ENCODE measurements around the gene TMEM59L. TPM values are rescaled to one million over a fixed set of nuclear protein-coding genes. Genes with fewer than 3 reads are reported as not detected.
A peak's percentile ranks its signal among the peaks of the same experiment; 100 is the strongest.

TMEM59L gene
- total RNA-seq, 1 donor from 2014 or later = 5.6 TPM

- FAIRE-seq = no peak
These were observed 26.4 kb upstream of the TMEM59L start for GRCh38 chr19:18586306-18586705.

GRCh38 chr19:18587561-18587960 lies 25.1 kb upstream of the TMEM59L start:
- Histone ChIP-seq H2AFZ (ENCODE audit: low read depth, low read length) (peak overlapping the region; percentile 73), H4K20me1 (ENCODE audit: insufficient read depth, low read length) (peaks cover 20% of the 10 kb centered on the region), H3K9me3 (ENCODE audit: insufficient read depth, low read depth, low read length) (no peaks in the 10 kb centered on the region), H3K4me2 (ENCODE audit: low read length) (peak overlapping the region; percentile 93), H3K4me3 (ENCODE audit: insufficient read depth, low read depth, low read length) (no peak overlapping the region), H3K79me2 (ENCODE audit: insufficient read depth, low read length) (no peaks in the 10 kb centered on the region), H3K4me1 (ENCODE audit: insufficient read depth, low read length) (peaks cover 10% of the 10 kb centered on the region), H3K9ac (ENCODE audit: low read length) (no peak overlapping the region), H3K27ac (ENCODE audit: low read depth, low read length) (no peak overlapping the region), H3K36me3 (ENCODE audit: insufficient read depth, low read length) (no peaks in the 10 kb centered on the region), H3K27me3 (ENCODE audit: insufficient read depth, low read length) (no peaks in the 10 kb centered on the region)
- peaks cover 5% of the 10 kb centered on the region for H3K27me3 Mint-ChIP-seq (ENCODE audit: low read depth, unreplicated experiment)
- H3K27ac Mint-ChIP-seq (ENCODE audit: unreplicated experiment) = no peak overlapping the region
- peak overlapping the region; percentile 86 for H3K4me3 Mint-ChIP-seq (ENCODE audit: unreplicated experiment)
- TF ChIP-seq EZH2 (IDR thresholded peaks at IDR 0.05; ENCODE audit: insufficient read depth, low read length) = no peak
- TF ChIP-seq CTCF (IDR thresholded peaks at IDR 0.05; ENCODE audit: insufficient read depth, low read depth, low read length) = no peak
- FAIRE-seq (no peak), DNase-seq (ENCODE audit: low read depth) (no peak)
- peaks cover 6% of the 10 kb centered on the region for H3K4me1 Mint-ChIP-seq (ENCODE audit: low read depth, unreplicated experiment)
- H3K9me3 Mint-ChIP-seq (ENCODE audit: unreplicated experiment) = no peaks in the 10 kb centered on the region
- H3K36me3 Mint-ChIP-seq (ENCODE audit: low read depth, unreplicated experiment) = no peaks in the 10 kb centered on the region

More at GRCh38 chr19:18586306-18586705, 26.4 kb upstream of the TMEM59L start:
- no peak for DNase-seq (ENCODE audit: low read depth)
- no peaks in the 10 kb centered on the region for H3K9me3 Mint-ChIP-seq (ENCODE audit: unreplicated experiment)
- Histone ChIP-seq H3K79me2 (ENCODE audit: insufficient read depth, low read length) (no peaks in the 10 kb centered on the region), H3K4me1 (ENCODE audit: insufficient read depth, low read length) (peaks cover 10% of the 10 kb centered on the region), H4K20me1 (ENCODE audit: insufficient read depth, low read length) (peaks cover 12% of the 10 kb centered on the region), H3K27me3 (ENCODE audit: insufficient read depth, low read length) (no peaks in the 10 kb centered on the region), H3K9ac (ENCODE audit: low read length) (no peak overlapping the region), H3K4me2 (ENCODE audit: low read length) (no peak overlapping the region), H2AFZ (ENCODE audit: low read depth, low read length) (no peak overlapping the region), H3K36me3 (ENCODE audit: insufficient read depth, low read length) (no peaks in the 10 kb centered on the region), H3K9me3 (ENCODE audit: insufficient read depth, low read depth, low read length) (no peaks in the 10 kb centered on the region), H3K27ac (ENCODE audit: low read depth, low read length) (no peak overlapping the region), H3K4me3 (ENCODE audit: insufficient read depth, low read depth, low read length) (no peak overlapping the region)
- no peaks in the 10 kb centered on the region for H3K36me3 Mint-ChIP-seq (ENCODE audit: low read depth, unreplicated experiment)
- H3K27me3 Mint-ChIP-seq (ENCODE audit: low read depth, unreplicated experiment) = peaks cover 5% of the 10 kb centered on the region
- H3K4me3 Mint-ChIP-seq (ENCODE audit: unreplicated experiment) = no peak overlapping the region
- peaks cover 6% of the 10 kb centered on the region for H3K4me1 Mint-ChIP-seq (ENCODE audit: low read depth, unreplicated experiment)
- no peak overlapping the region for H3K27ac Mint-ChIP-seq (ENCODE audit: unreplicated experiment)
- TF ChIP-seq CTCF (IDR thresholded peaks at IDR 0.05; ENCODE audit: insufficient read depth, low read depth, low read length) = no peak
- no peak for TF ChIP-seq EZH2 (IDR thresholded peaks at IDR 0.05; ENCODE audit: insufficient read depth, low read length)

- H3K79me2 ChIP-seq (ENCODE audit: insufficient read depth, low read length) = no peaks in the 10 kb centered on the region
- peak overlapping the region; percentile 80 for H3K27ac Mint-ChIP-seq (ENCODE audit: unreplicated experiment)
- peaks cover 6% of the 10 kb centered on the region for H3K4me1 Mint-ChIP-seq (ENCODE audit: low read depth, unreplicated experiment)
- no peak for TF ChIP-seq CTCF (IDR thresholded peaks at IDR 0.05; ENCODE audit: insufficient read depth, low read depth, low read length)
- no peak for TF ChIP-seq EZH2 (IDR thresholded peaks at IDR 0.05; ENCODE audit: insufficient read depth, low read length)
- H3K27ac ChIP-seq (ENCODE audit: low read depth, low read length) = peak overlapping the region; percentile 20
- FAIRE-seq (no peak), DNase-seq (ENCODE audit: low read depth) (no peak)
- H3K36me3 Mint-ChIP-seq (ENCODE audit: low read depth, unreplicated experiment) = no peaks in the 10 kb centered on the region
- peaks cover 23% of the 10 kb centered on the region for H4K20me1 ChIP-seq (ENCODE audit: insufficient read depth, low read length)
- H3K9ac ChIP-seq (ENCODE audit: low read length) = peak overlapping the region; percentile 77
- H3K9me3 Mint-ChIP-seq (ENCODE audit: unreplicated experiment) = no peaks in the 10 kb centered on the region
- H3K36me3 ChIP-seq (ENCODE audit: insufficient read depth, low read length) = no peaks in the 10 kb centered on the region
- H3K27me3 ChIP-seq (ENCODE audit: insufficient read depth, low read length) = no peaks in the 10 kb centered on the region
- H3K27me3 Mint-ChIP-seq (ENCODE audit: low read depth, unreplicated experiment) = peaks cover 5% of the 10 kb centered on the region
- peak overlapping the region; percentile 73 for H2AFZ ChIP-seq (ENCODE audit: low read depth, low read length)
- H3K4me1 ChIP-seq (ENCODE audit: insufficient read depth, low read length) = peaks cover 10% of the 10 kb centered on the region
- H3K4me3 Mint-ChIP-seq (ENCODE audit: unreplicated experiment) = peak overlapping the region; percentile 86
- H3K4me3 ChIP-seq (ENCODE audit: insufficient read depth, low read depth, low read length) = peak overlapping the region; percentile 74
- H3K9me3 ChIP-seq (ENCODE audit: insufficient read depth, low read depth, low read length) = no peaks in the 10 kb centered on the region
- H3K4me2 ChIP-seq (ENCODE audit: low read length) = peak overlapping the region; percentile 93
These were observed 24.6 kb upstream of the TMEM59L start for GRCh38 chr19:18587962-18588610.
